ENCODE data around the gene DOCK7. TPM values are rescaled to one million over a fixed set of nuclear protein-coding genes. Genes with fewer than 3 reads are reported as not detected.

DOCK7 gene
- total RNA-seq, 1 experiment from 2014 or later, result 60.8 TPM

DNA sequence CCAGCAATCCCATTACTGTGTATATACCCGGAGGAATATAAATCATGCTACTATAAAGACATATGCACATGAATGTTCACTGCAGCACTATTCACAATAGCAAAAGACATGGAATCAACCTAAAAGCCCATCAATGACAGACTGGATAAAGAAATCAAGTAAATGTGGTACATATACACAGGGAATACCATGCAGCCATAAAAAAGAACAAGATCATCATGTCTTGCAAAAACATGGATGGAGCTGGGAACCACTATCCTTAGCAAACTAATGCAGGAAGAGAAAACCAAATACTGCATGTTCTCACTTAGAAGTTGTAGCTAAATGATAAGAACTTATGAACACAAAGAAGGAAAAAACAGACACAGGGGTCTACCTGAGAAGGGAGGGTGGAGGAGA, 97.2 kb downstream of the DOCK7 start:
- ChIA-PET CTCF (no interaction called here), POLR2A (ENCODE audit: low non-redundant PET) (no interaction called here)
- H3K27me3 ChIP-seq (replicated peaks; ENCODE audit: insufficient read depth, low read depth, low read length, poor library complexity), result no peaks in the 10 kb centered on the region
- no peak overlapping the region for H3K27ac ChIP-seq (ENCODE audit: low read depth, low read length, poor library complexity, severe bottlenecking)
- no peak for TF ChIP-seq EZH2 (IDR thresholded peaks at IDR 0.05; ENCODE audit: borderline replicate concordance, low read depth, low read length, poor library complexity, severe bottlenecking)
- TF ChIP-seq, protein P1, sequence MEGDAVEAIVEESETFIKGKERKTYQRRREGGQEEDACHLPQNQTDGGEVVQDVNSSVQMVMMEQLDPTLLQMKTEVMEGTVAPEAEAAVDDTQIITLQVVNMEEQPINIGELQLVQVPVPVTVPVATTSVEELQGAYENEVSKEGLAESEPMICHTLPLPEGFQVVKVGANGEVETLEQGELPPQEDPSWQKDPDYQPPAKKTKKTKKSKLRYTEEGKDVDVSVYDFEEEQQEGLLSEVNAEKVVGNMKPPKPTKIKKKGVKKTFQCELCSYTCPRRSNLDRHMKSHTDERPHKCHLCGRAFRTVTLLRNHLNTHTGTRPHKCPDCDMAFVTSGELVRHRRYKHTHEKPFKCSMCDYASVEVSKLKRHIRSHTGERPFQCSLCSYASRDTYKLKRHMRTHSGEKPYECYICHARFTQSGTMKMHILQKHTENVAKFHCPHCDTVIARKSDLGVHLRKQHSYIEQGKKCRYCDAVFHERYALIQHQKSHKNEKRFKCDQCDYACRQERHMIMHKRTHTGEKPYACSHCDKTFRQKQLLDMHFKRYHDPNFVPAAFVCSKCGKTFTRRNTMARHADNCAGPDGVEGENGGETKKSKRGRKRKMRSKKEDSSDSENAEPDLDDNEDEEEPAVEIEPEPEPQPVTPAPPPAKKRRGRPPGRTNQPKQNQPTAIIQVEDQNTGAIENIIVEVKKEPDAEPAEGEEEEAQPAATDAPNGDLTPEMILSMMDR (conservative IDR thresholded peaks at IDR 0.05; ENCODE audit: low read depth, low read length), result no peak
- no peak for DNase-seq (ENCODE audit: low spot score)
- BruUV-seq (replicated peaks), result no TSS peak
- H3K9me3 ChIP-seq (ENCODE audit: low read depth, low read length, poor library complexity, severe bottlenecking), result no peaks in the 10 kb centered on the region
- intact Hi-C loops (cut with micrococcal nuclease; ENCODE audit: unreplicated experiment), result no loop called here
- no peak overlapping the region for H3K4me3 ChIP-seq (ENCODE audit: low read depth, low read length, poor library complexity, severe bottlenecking)
- no peaks in the 10 kb centered on the region for H3K36me3 ChIP-seq (ENCODE audit: insufficient read depth, low read length, poor library complexity, severe bottlenecking)
- peaks cover 15% of the 10 kb centered on the region for H3K4me1 ChIP-seq (ENCODE audit: insufficient read depth, low read length, poor library complexity, severe bottlenecking)

DNA sequence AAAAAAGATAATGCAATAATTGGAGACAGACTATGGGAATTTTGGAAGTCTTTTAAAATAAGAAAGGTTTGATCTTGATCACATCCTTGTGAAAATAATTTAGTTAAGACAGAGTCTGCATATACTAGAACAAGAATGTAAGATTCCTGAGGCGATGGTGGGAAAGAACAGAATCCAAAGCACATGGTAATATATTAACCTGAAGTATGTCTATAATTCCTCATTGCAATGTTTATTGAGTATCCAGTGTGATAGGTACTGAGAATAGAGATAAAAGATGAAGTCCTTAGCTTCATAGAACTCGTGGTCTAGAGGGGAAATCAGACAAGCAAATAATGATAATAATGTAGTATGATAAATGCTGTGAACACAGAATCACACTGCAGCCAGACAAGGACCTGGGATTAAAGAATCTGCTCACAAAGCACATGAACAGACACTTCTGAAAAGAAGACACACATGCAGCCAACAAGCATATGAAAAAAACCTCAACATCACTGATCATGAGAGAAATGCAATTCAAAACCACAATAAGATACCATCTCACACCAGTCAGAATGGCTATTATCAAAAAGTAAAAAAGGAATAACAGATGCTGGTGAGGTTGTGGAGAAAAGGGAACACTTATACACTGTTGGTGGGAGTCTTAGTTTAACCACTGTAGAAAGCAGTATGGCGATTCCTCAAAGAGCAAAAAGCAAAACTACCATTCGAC, 97.8 kb downstream of the DOCK7 start:
- H3K9me3 ChIP-seq (ENCODE audit: low read depth, low read length, poor library complexity, severe bottlenecking), result no peaks in the 10 kb centered on the region
- H3K4me1 ChIP-seq (ENCODE audit: insufficient read depth, low read length, poor library complexity, severe bottlenecking), result peaks cover 15% of the 10 kb centered on the region
- no peak for DNase-seq (ENCODE audit: low spot score)
- CTCF ChIA-PET, result no interaction called here
- H3K27ac ChIP-seq (ENCODE audit: low read depth, low read length, poor library complexity, severe bottlenecking), result no peak overlapping the region
- H3K27me3 ChIP-seq (replicated peaks; ENCODE audit: insufficient read depth, low read depth, low read length, poor library complexity), result no peaks in the 10 kb centered on the region
- intact Hi-C loops (cut with micrococcal nuclease; ENCODE audit: unreplicated experiment), result no loop called here
- no peak overlapping the region for H3K4me3 ChIP-seq (ENCODE audit: low read depth, low read length, poor library complexity, severe bottlenecking)
- TF ChIP-seq EZH2 (IDR thresholded peaks at IDR 0.05; ENCODE audit: borderline replicate concordance, low read depth, low read length, poor library complexity, severe bottlenecking), result no peak
- TF ChIP-seq, protein P1 (conservative IDR thresholded peaks at IDR 0.05; ENCODE audit: low read depth, low read length), result no peak
- no peaks in the 10 kb centered on the region for H3K36me3 ChIP-seq (ENCODE audit: insufficient read depth, low read length, poor library complexity, severe bottlenecking)
- BruUV-seq (replicated peaks), result no TSS peak
- POLR2A ChIA-PET (ENCODE audit: low non-redundant PET), result no interaction called here

DNA sequence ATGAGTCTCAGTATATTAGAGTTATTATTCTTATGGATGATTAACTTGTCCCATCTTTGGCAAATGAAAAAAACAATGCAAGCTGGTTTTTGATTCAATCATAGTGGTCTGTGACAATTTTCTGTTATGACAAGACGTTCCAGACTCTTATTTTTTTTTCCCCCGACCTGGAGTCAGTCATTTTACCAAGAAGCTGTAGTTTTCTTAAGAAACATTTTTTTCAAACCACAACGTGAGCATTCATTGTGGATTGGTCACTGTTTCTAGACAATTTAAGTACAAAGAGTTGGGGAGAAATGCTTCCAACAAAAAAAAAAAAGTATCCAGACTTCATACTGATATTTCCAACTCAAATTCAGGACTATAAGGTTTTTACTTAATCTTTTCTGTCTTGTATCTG, 98.9 kb downstream of the DOCK7 start:
- Histone ChIP-seq H3K36me3 (ENCODE audit: insufficient read depth, low read length, poor library complexity, severe bottlenecking) (no peaks in the 10 kb centered on the region), H3K4me3 (ENCODE audit: low read depth, low read length, poor library complexity, severe bottlenecking) (no peak overlapping the region), H3K9me3 (ENCODE audit: low read depth, low read length, poor library complexity, severe bottlenecking) (no peaks in the 10 kb centered on the region), H3K27ac (ENCODE audit: low read depth, low read length, poor library complexity, severe bottlenecking) (no peak overlapping the region), H3K27me3 (replicated peaks; ENCODE audit: insufficient read depth, low read depth, low read length, poor library complexity) (no peaks in the 10 kb centered on the region), H3K4me1 (ENCODE audit: insufficient read depth, low read length, poor library complexity, severe bottlenecking) (peaks cover 12% of the 10 kb centered on the region)
- ChIA-PET POLR2A (ENCODE audit: low non-redundant PET) (no interaction called here), CTCF (no interaction called here)
- intact Hi-C loops (cut with micrococcal nuclease; ENCODE audit: unreplicated experiment), result no loop called here
- no peak for TF ChIP-seq EZH2 (IDR thresholded peaks at IDR 0.05; ENCODE audit: borderline replicate concordance, low read depth, low read length, poor library complexity, severe bottlenecking)
- TF ChIP-seq, protein P1 (conservative IDR thresholded peaks at IDR 0.05; ENCODE audit: low read depth, low read length), result no peak
- DNase-seq (ENCODE audit: low spot score), result no peak
- no TSS peak for BruUV-seq (replicated peaks)
